Lung (tissue), 12 donors: ENCODE measurements around the gene LMOD3. TPM values are rescaled to one million over a fixed set of nuclear protein-coding genes. Genes with fewer than 3 reads are reported as not detected.
A peak's percentile ranks its signal among the peaks of the same experiment; 100 is the strongest.

Source experiments
- ATAC-seq: fragments of 200-7000 bp; cut with Tn5 transposase; one replicate; pipeline ENCODE4 v1.9.1; 2020; ENCODE audit warnings: moderate number of reproducible peaks; ENCODE audit not compliant: insufficient read depth, low FRiP score
- DNase-seq, 3 donors: peaks; one replicate each; pipeline ENCODE4 v3.0.0-alpha.2; 2013 to 2017
- H3K27ac ChIP-seq, 2 donors: one replicate each; pipeline ENCODE4 v1.5.1; 2013; ENCODE audit warnings: mild to moderate bottlenecking in 2 of 2, moderate library complexity in 2 of 2, control low read depth in 1 of 2, inconsistent platforms in 1 of 2, low read depth in 1 of 2, low read length in 1 of 2
- H3K27me3 ChIP-seq, 3 donors: one replicate each; pipeline ENCODE4 v1.5.1; 2013; ENCODE audit warnings: low read length in 2 of 3; ENCODE audit not compliant: control insufficient read depth in 3 of 3, insufficient read depth in 3 of 3
- H3K36me3 ChIP-seq, 4 donors: one replicate each; pipeline ENCODE4 v1.5.1; 2013; ENCODE audit warnings: low read length in 4 of 4, mild to moderate bottlenecking in 1 of 4, moderate library complexity in 1 of 4; ENCODE audit not compliant: control insufficient read depth in 4 of 4, insufficient read depth in 4 of 4
- H3K4me1 ChIP-seq, 5 donors: one replicate each; pipeline ENCODE4 v1.5.1; 2013; ENCODE audit warnings: low read length in 5 of 5, mild to moderate bottlenecking in 2 of 5, moderate library complexity in 1 of 5; ENCODE audit not compliant: control insufficient read depth in 5 of 5, insufficient read depth in 5 of 5
- H3K4me3 ChIP-seq: one replicate; pipeline ENCODE4 v1.5.1; 2013; ENCODE audit warnings: mild to moderate bottlenecking, control low read depth, moderate library complexity
- H3K9ac ChIP-seq, 2 donors: one replicate each; pipeline ENCODE4 v1.5.1; 2013; ENCODE audit warnings: low read length in 2 of 2, control low read depth in 1 of 2; ENCODE audit not compliant: insufficient read depth in 1 of 2
- H3K9me3 ChIP-seq, 4 donors: one replicate each; pipeline ENCODE4 v1.5.1; 2013; ENCODE audit warnings: low read length in 3 of 4, mild to moderate bottlenecking in 1 of 4, moderate library complexity in 1 of 4; ENCODE audit not compliant: control insufficient read depth in 4 of 4, insufficient read depth in 3 of 4
- CTCF ChIP-seq: IDR thresholded peaks from 2 replicates; pipeline ENCODE4 v1.5.1; 2012; ENCODE audit warnings: mild to moderate bottlenecking; ENCODE audit errors: control extremely low read depth, extremely low read depth
- WGBS, 2 donors: extraction: QIAGEN DNeasy Blood & Tissue Kit; methylation state at CpG; one replicate each; pipeline ENCODE4 v1.1.7; 2013; 5-methylcytosine and 5-hydroxymethylcytosine counted together
- polyA plus RNA-seq, 2 donors: library from polyadenylated mRNA; stranded (reverse); fragments of 200-250 nt; gene quantifications; one replicate each; pipeline ENCODE4 v1.2.1, GENCODE V29; 2013
- total RNA-seq, 2 donors: library from RNA; depleted of rRNA in 1 of 2; stranded (reverse); fragments of >200 nt in 1 of 2; gene quantifications; one replicate each; pipeline ENCODE4 v1.2.1, GENCODE V29; 2014 to 2021
- donor health status: control.
- donor health status: control.
- donor health status: Bipolar disorder and iron deficiency.
- donor health status: healthy.
- donor health status: DM: yes; HTN: yes; CAD: no.

The LMOD3 gene
- total and polyA plus RNA-seq, 4 donors = 0.08 to 0.14 (median 0.12) TPM

GRCh38 chr3:69104586-69104985, 17.8 kb downstream of the LMOD3 start:
- Histone ChIP-seq H3K4me3 (no peak overlapping the region), H3K36me3 (peaks cover 7 to 25% (median 14%) of the 10 kb centered on the region in 4 donors), H3K9ac (no peak overlapping the region), H3K9me3 (no peaks in the 10 kb centered on the region), H3K27me3 (no peaks in the 10 kb centered on the region), H3K27ac (peak overlapping the region; percentile 54 to 60), H3K4me1 (peaks cover 0 to 29% (median 0%) of the 10 kb centered on the region in 5 donors)
- WGBS, 2 donors = 62 to 70% methylated on average over 8 of the region's 8 CpGs
- ATAC-seq (no peak), DNase-seq (no peak)
- TF ChIP-seq CTCF = no peak

GRCh38 chr3:69103123-69103522, 19.3 kb downstream of the LMOD3 start:
- TF ChIP-seq CTCF = no peak
- ATAC-seq (no peak), DNase-seq (no peak)
- Histone ChIP-seq H3K9me3 (no peaks in the 10 kb centered on the region), H3K27me3 (no peaks in the 10 kb centered on the region), H3K27ac (peak overlapping the region in 1 of 2 donors; percentile 40), H3K4me1 (peaks cover 0 to 29% (median 0%) of the 10 kb centered on the region in 5 donors), H3K9ac (no peak overlapping the region), H3K4me3 (no peak overlapping the region), H3K36me3 (peaks cover 7 to 25% (median 14%) of the 10 kb centered on the region in 4 donors)
- WGBS, 2 donors = 89 to 97% methylated on average over 3 of the region's 3 CpGs

GRCh38 chr3:69102384-69102783, 20.0 kb downstream of the LMOD3 start:
- no peaks in the 10 kb centered on the region for H3K27me3 ChIP-seq
- DNase-seq = no peak
- ATAC-seq = no peak
- H3K9me3 ChIP-seq = no peaks in the 10 kb centered on the region
- H3K9ac ChIP-seq = no peak overlapping the region
- TF ChIP-seq CTCF = no peak
- H3K27ac ChIP-seq = peak overlapping the region in 1 of 2 donors; percentile 64
- peaks cover 7 to 25% (median 14%) of the 10 kb centered on the region in 4 donors for H3K36me3 ChIP-seq
- no peak overlapping the region for H3K4me3 ChIP-seq
- H3K4me1 ChIP-seq = peaks cover 0 to 29% (median 0%) of the 10 kb centered on the region in 5 donors
- WGBS, 2 donors = 94 to 98% methylated on average over 4 of the region's 4 CpGs

- no peaks in the 10 kb centered on the region for H3K9me3 ChIP-seq
- peaks cover 5 to 27% (median 11%) of the 10 kb centered on the region in 4 donors for H3K36me3 ChIP-seq
- H3K4me1 ChIP-seq = peaks cover 0 to 32% (median 0%) of the 10 kb centered on the region in 5 donors
- no peak for DNase-seq
- H3K27ac ChIP-seq = no peak overlapping the region
- no peaks in the 10 kb centered on the region for H3K27me3 ChIP-seq
- no peak overlapping the region for H3K4me3 ChIP-seq
- TF ChIP-seq CTCF = no peak
- WGBS, 2 donors = 93 to 95% methylated on average over 4 of the region's 4 CpGs
- no peak for ATAC-seq
- H3K9ac ChIP-seq = no peak overlapping the region
Measured at GRCh38 chr3:69099576-69099975, 22.8 kb downstream of the LMOD3 start.
